ENCODE measurements around the gene AP1S3.

The AP1S3 gene

GRCh38 chr2:223760838-223761502 is 76.4 kb downstream of the AP1S3 start:
- DNase-seq (ENCODE audit: low read depth in 2 of 2), result peak; percentile 56 to 58

GRCh38 chr2:223759569-223760430 is 77.6 kb downstream of the AP1S3 start:
- DNase-seq (ENCODE audit: low read depth in 2 of 2), result no peak

GRCh38 chr2:223758131-223758840 is 79.1 kb downstream of the AP1S3 start:
- no peak for DNase-seq (ENCODE audit: low read depth in 2 of 2)

- DNase-seq (ENCODE audit: low read depth in 2 of 2), result no peak
These were observed 83.4 kb downstream of the AP1S3 start for GRCh38 chr2:223753940-223754339.

GRCh38 chr2:223751012-223751411 is 86.4 kb downstream of the AP1S3 start:
- no peak for DNase-seq (ENCODE audit: low read depth in 2 of 2)

GRCh38 chr2:223747392-223748042 is 89.9 kb downstream of the AP1S3 start:
- no peak for DNase-seq (ENCODE audit: low read depth in 2 of 2)

- DNase-seq (ENCODE audit: low read depth in 2 of 2), result no peak
These were observed 90.8 kb downstream of the AP1S3 start for GRCh38 chr2:223746611-223747010.

GRCh38 chr2:223744580-223744979 is 92.8 kb downstream of the AP1S3 start:
- no peak for DNase-seq (ENCODE audit: low read depth in 2 of 2)

GRCh38 chr2:223740679-223741078 is 96.7 kb downstream of the AP1S3 start:
- DNase-seq (ENCODE audit: low read depth in 2 of 2), result no peak

- DNase-seq (ENCODE audit: low read depth in 2 of 2), result no peak
These were observed 100.2 kb downstream of the AP1S3 start for GRCh38 chr2:223737207-223737606.

GRCh38 chr2:223736488-223736887 is 100.9 kb downstream of the AP1S3 start:
- DNase-seq (ENCODE audit: low read depth in 2 of 2), result no peak

- DNase-seq (ENCODE audit: low read depth in 2 of 2), result no peak
These were observed 101.6 kb downstream of the AP1S3 start for GRCh38 chr2:223735659-223736244.

- no peak for DNase-seq (ENCODE audit: low read depth in 2 of 2)
These were observed 102.2 kb downstream of the AP1S3 start for GRCh38 chr2:223735035-223735640.

GRCh38 chr2:223734346-223734745 is 103.0 kb downstream of the AP1S3 start:
- DNase-seq (ENCODE audit: low read depth in 2 of 2), result no peak

- DNase-seq (ENCODE audit: low read depth in 2 of 2), result no peak
These were observed 105.0 kb downstream of the AP1S3 start for GRCh38 chr2:223732346-223732745.

GRCh38 chr2:223731503-223731902 is 105.9 kb downstream of the AP1S3 start:
- no peak for DNase-seq (ENCODE audit: low read depth in 2 of 2)

GRCh38 chr2:223729781-223730180 is 107.6 kb downstream of the AP1S3 start:
- no peak for DNase-seq (ENCODE audit: low read depth in 2 of 2)

GRCh38 chr2:223727562-223727961 is 109.8 kb downstream of the AP1S3 start:
- peak in 1 of 2 donors; percentile 21 for DNase-seq (ENCODE audit: low read depth in 2 of 2)

GRCh38 chr2:223725986-223726970 is 111.1 kb downstream of the AP1S3 start:
- no peak for DNase-seq (ENCODE audit: low read depth in 2 of 2)

GRCh38 chr2:223725494-223725893 is 111.9 kb downstream of the AP1S3 start:
- DNase-seq (ENCODE audit: low read depth in 2 of 2), result no peak
